A549 (cell line): ENCODE results near the gene GATAD2A.
"Not testable (repeated sequence)": the region's sequence is repeated elsewhere in the genome, so short reads cannot be mapped to it uniquely, and the experiment has no call there.

Source experiments
- CEBPB ChIP-seq, 2 experiments: fragments of >200 bp in 1 of 2; sonication (Bioruptor Twin) in 1 of 2; formaldehyde crosslinking in 1 of 2; IDR thresholded peaks; 2 replicates each; pipeline ENCODE4 v1.6.1; 2012 to 2016
- CTCF ChIP-seq: fragments of >200 bp; sonication (Bioruptor Twin); formaldehyde crosslinking; IDR thresholded peaks from 3 replicates; pipeline ENCODE4 v1.5.1; 2016
- EHMT2 ChIP-seq: fragments of 200-600 bp; sonication (generic); IDR thresholded peaks from 2 replicates; pipeline ENCODE4 v1.6.1; 2016; ENCODE audit warnings: antibody characterized with exemption, low read depth, mild to moderate bottlenecking, moderate library complexity
- POLR2A ChIP-seq: IDR thresholded peaks from 2 replicates; pipeline ENCODE4 v1.6.1; 2012; ENCODE audit warnings: mild to moderate bottlenecking, low read length

- not testable (repeated sequence) for TF ChIP-seq POLR2A; EHMT2; CTCF; CEBPB (IDR thresholded peaks at IDR 0.05)
These were observed 25.2 kb upstream of the GATAD2A start for GRCh38 chr19:19380316-19380715.
